Bronchial epithelial cell (primary cell): ENCODE data around the gene SRGAP3. TPM values are rescaled to one million over a fixed set of nuclear protein-coding genes. Genes with fewer than 3 reads are reported as not detected.

ENCODE experiments used
- DNase-seq: peaks from one replicate; pipeline ENCODE4 v3.0.0-alpha.2; 2010; ENCODE audit warnings: low read depth
- FAIRE-seq: peaks from 2 replicates; lab custom pipeline; 2011; peaks lifted over from hg19 to GRCh38; lab: Jason Lieb, UNC
- H3K27me3 ChIP-seq: 2 replicates; pipeline ENCODE4 v1.5.1; 2011; ENCODE audit warnings: low read length; ENCODE audit not compliant: control insufficient read depth, insufficient read depth
- H3K36me3 ChIP-seq: 2 replicates; pipeline ENCODE4 v1.5.1; 2011; ENCODE audit warnings: low read length; ENCODE audit not compliant: control insufficient read depth, insufficient read depth
- H3K4me3 ChIP-seq: 2 replicates; pipeline ENCODE4 v1.5.1; 2011; ENCODE audit warnings: mild to moderate bottlenecking, low read depth, low read length, control low read depth
- CTCF ChIP-seq: IDR thresholded peaks from 2 replicates; pipeline ENCODE4 v1.5.1; 2011; ENCODE audit warnings: mild to moderate bottlenecking, moderate library complexity, low read length, control low read depth, inconsistent platforms; ENCODE audit not compliant: insufficient read depth, severe bottlenecking
- total RNA-seq: library from RNA; depleted of rRNA; stranded (reverse); fragments of >200 nt; gene quantifications from 2 replicates; pipeline ENCODE4 v1.2.1, GENCODE V29; 2014

Gene SRGAP3
- total RNA-seq, 1 donor from 2014 or later, result 30.5 TPM

GRCh38 chr3:8969241-8969640, 280.2 kb downstream of the SRGAP3 start:
- DNase-seq (no peak), FAIRE-seq (no peak)
- no peak for TF ChIP-seq CTCF
- Histone ChIP-seq H3K27me3 (no peaks in the 10 kb centered on the region), H3K4me3 (no peak overlapping the region), H3K36me3 (no peaks in the 10 kb centered on the region)

DNA sequence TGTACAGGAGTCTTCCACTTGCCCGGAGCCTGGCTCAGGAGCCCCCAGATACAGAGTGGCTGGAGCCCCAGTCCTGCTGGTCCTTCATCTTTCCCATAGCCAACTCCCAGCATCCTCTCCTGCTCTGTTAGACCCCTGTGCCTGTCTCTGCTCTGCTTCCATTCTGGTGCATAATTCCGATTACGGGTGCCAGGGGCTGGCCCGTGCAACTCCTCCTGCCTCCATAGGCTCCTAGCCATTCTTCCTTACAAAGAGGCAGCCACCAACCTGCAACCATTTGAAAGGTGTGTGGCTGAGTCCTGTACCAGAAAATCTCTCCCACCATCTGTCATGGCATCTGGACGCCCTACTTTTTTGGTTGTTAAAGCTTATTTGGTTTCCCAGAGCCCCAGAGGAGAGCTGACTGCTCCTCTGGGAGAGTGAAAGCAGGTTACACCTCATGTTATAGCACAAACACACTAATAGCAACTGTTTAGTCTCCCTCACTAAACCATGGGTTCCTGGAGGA, 281.0 kb downstream of the SRGAP3 start:
- no peaks in the 10 kb centered on the region for H3K36me3 ChIP-seq
- FAIRE-seq, result no peak
- no peak for TF ChIP-seq CTCF
- H3K27me3 ChIP-seq, result no peaks in the 10 kb centered on the region
- no peak overlapping the region for H3K4me3 ChIP-seq
- no peak for DNase-seq

- no peak for FAIRE-seq
- no peaks in the 10 kb centered on the region for H3K27me3 ChIP-seq
- no peak for DNase-seq
- no peaks in the 10 kb centered on the region for H3K36me3 ChIP-seq
- no peak overlapping the region for H3K4me3 ChIP-seq
- no peak for TF ChIP-seq CTCF
Measured at GRCh38 chr3:8967553-8967952, 281.9 kb downstream of the SRGAP3 start.

DNA sequence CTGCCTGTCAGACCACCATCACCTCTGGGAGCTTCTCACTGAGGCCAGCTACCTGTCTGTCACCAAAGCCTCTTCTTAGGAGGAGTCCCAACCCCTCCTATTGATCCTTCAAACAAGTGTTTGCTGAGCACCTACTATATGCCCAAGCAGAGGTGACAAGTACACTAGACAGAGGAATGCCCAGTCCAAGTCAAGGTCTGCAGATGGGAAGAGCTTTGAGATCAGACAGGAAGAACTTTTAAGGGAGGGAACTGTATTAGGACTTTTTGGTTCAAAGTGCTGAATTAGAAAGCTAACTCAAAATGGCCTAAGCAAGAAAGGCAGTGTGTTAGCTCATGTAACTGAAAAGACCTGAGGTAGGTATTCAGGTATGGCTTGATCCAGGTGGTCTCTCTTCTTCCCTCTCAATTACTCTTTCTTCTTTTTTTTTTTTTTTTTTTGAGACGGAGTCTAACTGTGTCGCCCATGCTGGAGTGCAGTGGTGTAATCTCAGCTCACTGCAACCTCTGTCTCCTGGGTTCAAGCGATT, 282.6 kb downstream of the SRGAP3 start:
- DNase-seq, result no peak
- H3K4me3 ChIP-seq, result no peak overlapping the region
- no peaks in the 10 kb centered on the region for H3K27me3 ChIP-seq
- no peaks in the 10 kb centered on the region for H3K36me3 ChIP-seq
- FAIRE-seq, result no peak
- no peak for TF ChIP-seq CTCF

- DNase-seq (no peak), FAIRE-seq (no peak)
- H3K36me3 ChIP-seq, result no peaks in the 10 kb centered on the region
- TF ChIP-seq CTCF, result no peak
- H3K4me3 ChIP-seq, result no peak overlapping the region
- no peaks in the 10 kb centered on the region for H3K27me3 ChIP-seq
Measured at GRCh38 chr3:8966150-8966819, 283.2 kb downstream of the SRGAP3 start.
